AG09309 (cell line): ENCODE data around the gene PDE4D.
A peak's percentile ranks its signal among the peaks of the same experiment; 100 is the strongest.

Experiments used
- DNase-seq: peaks from one replicate; pipeline ENCODE4 v3.0.0-alpha.2; 2010; ENCODE audit warnings: low read depth
- H3K4me3 ChIP-seq: 2 replicates; pipeline ENCODE4 v1.5.1; 2011; ENCODE audit warnings: mild to moderate bottlenecking, low read depth, low read length, moderate library complexity; ENCODE audit not compliant: control insufficient read depth
- TF ChIP-seq, protein P1 (sequence below): IDR thresholded peaks from 2 replicates; pipeline ENCODE4 v1.5.1; 2011; ENCODE audit warnings: mild to moderate bottlenecking, low read depth, low read length, inconsistent platforms; ENCODE audit not compliant: insufficient read depth, control insufficient read depth; ENCODE audit errors: missing control alignments

The PDE4D gene

DNA sequence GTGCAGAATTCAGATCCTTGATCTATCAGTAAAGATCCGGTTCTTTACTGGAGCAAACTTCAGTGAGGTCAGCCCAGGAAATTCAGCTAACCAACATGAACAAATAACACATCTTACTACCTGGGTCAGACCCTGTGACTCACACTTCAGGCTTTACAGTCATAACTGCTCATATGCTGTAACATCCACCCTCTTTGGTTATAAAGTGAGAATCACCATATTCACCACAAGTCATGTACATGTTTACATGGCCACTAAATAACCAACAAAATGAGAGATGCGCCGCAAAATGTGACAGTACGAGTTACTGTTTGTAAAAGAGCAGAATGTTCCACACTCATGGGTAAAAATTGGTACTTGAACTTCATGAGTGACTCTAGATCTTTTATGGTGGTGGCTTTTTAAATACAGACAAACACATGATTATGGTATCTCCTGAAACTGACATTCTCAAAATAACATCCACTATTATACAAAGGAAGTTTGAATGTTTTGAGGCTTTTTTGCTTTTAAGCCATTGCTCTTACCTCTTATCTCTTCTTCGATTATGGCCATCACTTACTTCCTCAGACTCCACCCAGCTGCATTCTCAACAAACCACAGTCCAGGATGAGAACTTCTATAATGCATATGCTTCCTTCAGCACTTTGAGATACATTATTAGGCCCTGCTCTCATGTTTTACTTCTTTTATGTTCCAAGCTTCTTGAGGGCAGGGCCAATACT, 794.1 kb downstream of the PDE4D start:
- TF ChIP-seq, protein P1, sequence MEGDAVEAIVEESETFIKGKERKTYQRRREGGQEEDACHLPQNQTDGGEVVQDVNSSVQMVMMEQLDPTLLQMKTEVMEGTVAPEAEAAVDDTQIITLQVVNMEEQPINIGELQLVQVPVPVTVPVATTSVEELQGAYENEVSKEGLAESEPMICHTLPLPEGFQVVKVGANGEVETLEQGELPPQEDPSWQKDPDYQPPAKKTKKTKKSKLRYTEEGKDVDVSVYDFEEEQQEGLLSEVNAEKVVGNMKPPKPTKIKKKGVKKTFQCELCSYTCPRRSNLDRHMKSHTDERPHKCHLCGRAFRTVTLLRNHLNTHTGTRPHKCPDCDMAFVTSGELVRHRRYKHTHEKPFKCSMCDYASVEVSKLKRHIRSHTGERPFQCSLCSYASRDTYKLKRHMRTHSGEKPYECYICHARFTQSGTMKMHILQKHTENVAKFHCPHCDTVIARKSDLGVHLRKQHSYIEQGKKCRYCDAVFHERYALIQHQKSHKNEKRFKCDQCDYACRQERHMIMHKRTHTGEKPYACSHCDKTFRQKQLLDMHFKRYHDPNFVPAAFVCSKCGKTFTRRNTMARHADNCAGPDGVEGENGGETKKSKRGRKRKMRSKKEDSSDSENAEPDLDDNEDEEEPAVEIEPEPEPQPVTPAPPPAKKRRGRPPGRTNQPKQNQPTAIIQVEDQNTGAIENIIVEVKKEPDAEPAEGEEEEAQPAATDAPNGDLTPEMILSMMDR = no peak
- H3K4me3 ChIP-seq = no peak overlapping the region
- DNase-seq = peak; percentile 46

- DNase-seq = no peak
- no peak overlapping the region for H3K4me3 ChIP-seq
- TF ChIP-seq, protein P1 = no peak
Measured at GRCh38 chr5:59098743-59099142, 794.8 kb downstream of the PDE4D start.

- H3K4me3 ChIP-seq = no peak overlapping the region
- no peak for DNase-seq
- TF ChIP-seq, protein P1 = no peak
Measured at GRCh38 chr5:59097712-59098111, 795.8 kb downstream of the PDE4D start.

DNA sequence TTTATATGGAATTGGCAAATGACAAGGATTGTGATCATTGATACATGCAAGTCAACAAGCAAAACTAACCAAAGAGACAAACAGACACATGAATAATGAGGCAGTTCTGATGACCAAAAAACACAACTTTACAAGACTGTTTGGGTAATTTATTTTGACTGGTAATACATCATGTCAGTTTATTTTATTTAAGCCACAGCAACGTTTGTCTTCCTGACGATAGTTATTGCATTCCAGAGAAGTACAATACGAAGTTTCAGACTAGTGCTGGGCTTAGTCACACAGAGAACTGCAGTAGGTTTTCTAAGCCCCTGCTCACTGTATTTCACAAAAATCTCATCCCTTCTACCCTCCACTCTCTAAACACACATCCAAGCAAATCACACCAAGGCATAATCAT, 796.4 kb downstream of the PDE4D start:
- TF ChIP-seq, protein P1 = no peak
- DNase-seq = no peak
- H3K4me3 ChIP-seq = no peak overlapping the region

DNA sequence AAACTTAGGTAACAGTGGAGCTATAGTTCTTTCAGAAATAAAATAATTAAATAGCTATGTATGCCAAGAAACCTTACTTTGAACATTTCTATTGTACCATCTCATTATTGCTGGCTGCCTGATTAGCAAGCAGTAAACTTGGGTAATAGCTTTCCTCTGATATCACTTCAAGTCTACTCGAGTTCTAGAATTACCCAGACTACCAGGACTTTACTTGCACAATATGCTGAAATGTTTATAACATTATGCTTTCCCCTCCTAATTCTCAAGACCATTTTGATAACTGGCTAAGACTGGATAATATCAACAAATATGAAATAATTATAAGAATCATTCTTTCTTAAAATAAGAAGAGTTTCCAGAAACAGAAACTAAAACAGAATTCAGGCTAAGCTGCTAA, 798.0 kb downstream of the PDE4D start:
- TF ChIP-seq, protein P1 = no peak
- DNase-seq = no peak
- no peak overlapping the region for H3K4me3 ChIP-seq

- DNase-seq = no peak
- TF ChIP-seq, protein P1 = no peak
- H3K4me3 ChIP-seq = no peak overlapping the region
Measured at GRCh38 chr5:59094864-59095263, 798.7 kb downstream of the PDE4D start.
